Raji (cell line): Measurements from ENCODE around the gene RAD51.

ENCODE experiments used
- POLR2A ChIP-seq: IDR thresholded peaks from 2 replicates; pipeline ENCODE4 v1.6.1; 2011; ENCODE audit warnings: low read depth, low read length, control low read depth; ENCODE audit not compliant: insufficient read depth

Gene RAD51

GRCh38 chr15:40706121-40706520, 11.1 kb downstream of the RAD51 start:
- TF ChIP-seq POLR2A: no peak

DNA sequence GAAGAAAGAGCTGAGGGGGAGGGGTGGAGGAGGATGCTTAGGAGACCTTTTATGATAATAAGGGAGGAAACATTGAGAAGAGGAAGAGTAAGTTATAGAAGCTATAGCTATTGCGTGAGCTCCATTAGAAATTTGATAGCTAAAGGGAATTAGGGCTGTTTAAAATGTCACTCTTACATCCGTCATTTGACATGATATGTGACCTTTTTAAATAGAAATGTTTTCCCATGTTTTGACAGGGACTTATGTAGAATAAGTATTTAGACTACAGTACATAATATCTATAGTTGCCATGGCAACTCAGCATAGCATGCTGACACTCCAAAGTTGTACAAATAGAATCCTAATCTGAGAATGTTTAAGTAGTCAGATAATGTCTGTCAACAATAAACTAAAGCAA, 19.2 kb downstream of the RAD51 start:
- TF ChIP-seq POLR2A: no peak

DNA sequence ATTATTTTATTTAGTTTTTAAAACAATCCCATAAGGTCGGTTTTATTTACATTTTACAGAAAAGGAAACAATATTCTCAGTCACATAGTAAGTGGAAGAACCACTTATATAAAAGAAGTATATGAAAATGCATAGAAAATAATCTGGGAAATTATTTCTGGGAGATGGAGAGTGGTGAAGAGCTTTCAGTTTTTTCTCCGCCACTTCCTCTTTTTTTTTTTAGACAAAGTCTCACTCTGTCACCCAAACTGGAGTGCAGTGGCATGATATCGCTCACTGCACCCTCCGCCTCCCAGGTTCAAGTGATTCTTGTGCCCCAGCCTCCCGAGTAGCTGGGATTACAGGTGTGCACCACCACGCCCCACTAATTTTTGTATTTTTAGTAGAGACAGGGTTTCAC, 21.2 kb downstream of the RAD51 start:
- TF ChIP-seq POLR2A: no peak

- no peak for TF ChIP-seq POLR2A
These were observed 26.7 kb downstream of the RAD51 start for GRCh38 chr15:40721701-40722100.

GRCh38 chr15:40722354-40722753, 27.4 kb downstream of the RAD51 start:
- TF ChIP-seq POLR2A: no peak

DNA sequence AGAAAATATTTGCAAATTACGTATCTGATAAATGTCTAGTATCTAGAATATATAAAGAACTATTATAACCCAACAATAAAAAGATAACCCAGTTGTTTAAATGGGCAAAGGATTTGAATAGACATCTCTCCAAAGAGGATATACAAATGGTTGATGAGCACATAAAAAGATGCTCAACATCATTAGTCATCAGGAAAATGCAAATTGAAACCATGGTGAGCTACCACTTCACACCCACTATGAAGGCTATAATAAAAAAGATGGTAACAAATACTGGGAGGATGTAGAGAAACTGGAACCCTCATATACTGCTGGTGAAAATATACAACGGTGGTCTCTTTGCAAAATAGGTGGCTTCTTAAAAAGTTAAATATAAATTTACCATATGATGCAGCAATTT, 28.0 kb downstream of the RAD51 start:
- TF ChIP-seq POLR2A: no peak

GRCh38 chr15:40723919-40724318, 28.9 kb downstream of the RAD51 start:
- no peak for TF ChIP-seq POLR2A

DNA sequence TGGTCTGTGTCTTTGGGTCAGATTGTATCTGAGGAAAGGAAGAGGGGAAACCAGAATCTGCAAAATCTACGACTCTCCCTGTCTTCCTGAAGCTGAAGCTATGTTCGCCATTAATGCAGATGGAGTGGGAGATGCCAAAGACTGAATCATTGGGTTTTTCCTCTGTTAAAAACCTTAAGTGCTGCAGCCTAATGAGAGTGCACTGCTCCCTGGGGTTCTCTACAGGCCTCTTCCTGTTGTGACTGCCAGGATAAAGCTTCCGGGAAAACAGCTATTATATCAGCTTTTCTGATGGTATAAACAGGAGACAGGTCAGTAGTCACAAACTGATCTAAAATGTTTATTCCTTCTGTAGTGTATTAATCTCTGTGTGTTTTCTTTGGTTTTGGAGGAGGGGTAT, 36.1 kb downstream of the RAD51 start:
- no peak for TF ChIP-seq POLR2A

DNA sequence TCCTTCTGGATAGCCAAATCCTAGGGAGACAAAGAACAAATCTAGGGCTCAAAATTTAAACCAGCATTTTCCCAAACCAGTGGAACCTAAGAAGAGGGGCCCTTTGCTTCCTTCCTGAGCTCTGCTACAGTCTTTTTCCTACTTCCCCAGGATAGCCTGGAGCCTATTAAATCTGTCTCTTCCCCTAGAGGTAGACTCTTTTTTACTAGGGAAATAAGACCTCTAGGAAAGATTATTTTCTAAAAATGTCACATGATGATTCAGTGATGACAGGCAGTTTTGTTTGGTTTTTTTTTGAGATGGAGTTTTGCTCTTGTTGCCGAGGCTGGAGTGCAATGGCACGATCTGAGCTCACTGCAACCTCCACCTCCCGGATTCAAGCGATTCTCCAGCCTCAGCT, 41.6 kb downstream of the RAD51 start:
- TF ChIP-seq POLR2A: no peak

DNA sequence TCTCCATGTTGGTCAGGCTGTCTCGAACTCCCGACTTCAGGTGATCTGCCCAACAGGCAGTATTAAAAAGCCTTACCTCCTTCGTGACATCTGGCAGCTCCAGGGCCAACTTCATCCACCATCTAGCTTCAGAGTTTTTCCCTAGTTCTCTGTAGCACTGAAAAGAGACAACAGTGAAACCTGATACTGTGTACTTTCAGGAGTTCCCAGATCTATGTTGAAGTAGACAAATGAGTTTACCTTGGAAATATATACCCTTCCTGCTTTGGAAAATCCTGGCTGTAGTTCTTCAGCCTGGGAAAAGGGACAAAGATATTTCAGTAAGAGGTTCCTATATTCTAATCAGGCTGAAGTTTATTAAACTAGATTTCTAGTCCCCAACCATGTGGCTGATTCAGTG, 42.1 kb downstream of the RAD51 start:
- no peak for TF ChIP-seq POLR2A

DNA sequence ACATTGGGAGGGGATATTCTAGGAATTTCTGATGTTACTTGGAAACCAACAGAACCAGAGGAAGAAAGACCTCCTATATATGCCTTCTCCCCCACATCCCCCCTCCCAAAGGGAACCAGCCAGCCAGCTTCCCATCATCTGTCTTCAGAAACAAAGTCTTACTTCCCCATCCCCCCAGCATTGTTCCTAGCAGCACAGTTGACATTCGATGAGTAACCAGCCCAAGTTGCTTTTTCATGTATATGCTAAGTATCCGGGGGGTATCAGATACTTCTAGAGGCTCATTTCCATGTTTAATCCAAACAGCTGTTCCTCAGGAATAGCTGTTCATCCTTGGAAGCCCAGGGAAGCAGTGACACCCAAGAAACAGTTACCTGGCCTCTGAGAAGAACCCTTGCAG, 44.1 kb downstream of the RAD51 start:
- no peak for TF ChIP-seq POLR2A

DNA sequence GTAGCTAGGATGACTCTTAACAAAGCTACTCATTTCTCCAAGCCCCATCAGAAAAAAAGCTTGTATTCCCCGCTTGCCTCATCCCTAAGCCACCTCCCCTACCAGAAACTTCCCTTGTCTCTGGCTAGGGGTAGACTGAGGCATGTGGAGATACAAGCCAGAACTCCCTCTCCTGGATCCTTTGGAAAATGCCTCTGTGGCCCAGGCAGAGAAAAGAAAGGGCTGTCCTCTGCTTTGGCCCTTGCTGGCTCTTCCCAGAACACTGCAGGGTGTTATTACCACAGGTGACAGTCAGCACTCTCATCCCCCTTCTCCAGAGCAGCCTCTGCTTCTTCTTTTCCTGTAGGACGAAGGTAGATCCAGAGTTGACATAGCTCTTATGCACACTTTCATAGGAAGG, 44.9 kb downstream of the RAD51 start:
- no peak for TF ChIP-seq POLR2A

GRCh38 chr15:40743485-40743901, 48.5 kb downstream of the RAD51 start:
- TF ChIP-seq POLR2A: no peak

GRCh38 chr15:40743921-40744814, 49.2 kb downstream of the RAD51 start:
- no peak for TF ChIP-seq POLR2A

DNA sequence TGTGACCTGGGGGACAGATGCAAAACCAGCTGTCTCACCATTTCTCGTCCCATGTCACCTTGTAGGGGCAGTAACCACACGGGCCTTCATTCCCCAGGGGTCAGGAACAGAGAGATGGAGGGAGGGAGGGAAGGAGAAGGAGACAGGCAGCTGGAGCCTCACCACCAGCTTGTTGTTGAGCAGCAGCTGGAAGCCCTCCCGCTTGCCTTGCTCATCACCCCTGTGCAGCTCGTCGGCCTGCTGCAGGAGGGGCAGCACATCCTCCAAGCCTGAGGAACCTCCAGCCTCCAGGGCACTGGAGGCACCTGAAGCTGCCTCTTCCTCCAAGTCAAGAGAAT, 49.8 kb downstream of the RAD51 start:
- no peak for TF ChIP-seq POLR2A

DNA sequence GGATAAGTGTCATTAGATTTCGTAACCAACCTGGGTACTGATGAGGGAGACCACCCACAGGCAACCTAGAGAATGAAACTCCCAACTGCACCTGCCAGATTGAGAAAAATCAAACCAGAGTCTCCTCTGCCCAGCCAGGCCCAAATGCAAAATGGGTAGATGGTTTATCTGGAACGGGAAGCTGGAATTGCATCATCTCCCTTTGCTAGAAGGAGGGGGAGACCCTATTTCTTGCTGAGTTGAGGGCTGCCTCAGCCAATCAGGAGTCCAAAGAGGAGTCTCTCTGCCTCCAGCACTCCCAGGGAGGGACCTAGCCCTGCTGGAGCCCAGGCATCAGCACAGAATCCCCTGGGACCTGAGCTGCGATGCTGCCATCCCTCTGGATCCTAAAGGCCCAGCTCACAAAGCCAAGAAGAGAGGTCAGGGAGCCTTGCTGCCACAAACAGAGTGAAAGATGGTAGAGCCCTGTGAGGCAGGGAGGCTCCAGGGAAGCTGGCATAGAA, 52.0 kb downstream of the RAD51 start:
- TF ChIP-seq POLR2A: no peak
